T-helper 22 cell (primary cell): Measurements from ENCODE around the gene VENTX.
"Not testable (repeated sequence)": the region's sequence is repeated elsewhere in the genome, so short reads cannot be mapped to it uniquely, and the experiment has no call there.

Experiments
- DNase-seq: peaks from one replicate; pipeline ENCODE4 v3.0.0-alpha.2; 2020; ENCODE audit warnings: low read depth

The VENTX gene

GRCh38 chr10:133257489-133258065, 19.9 kb downstream of the VENTX start:
- no peak for DNase-seq

- DNase-seq: no peak
These were observed 20.6 kb downstream of the VENTX start for GRCh38 chr10:133258066-133258817.

DNA sequence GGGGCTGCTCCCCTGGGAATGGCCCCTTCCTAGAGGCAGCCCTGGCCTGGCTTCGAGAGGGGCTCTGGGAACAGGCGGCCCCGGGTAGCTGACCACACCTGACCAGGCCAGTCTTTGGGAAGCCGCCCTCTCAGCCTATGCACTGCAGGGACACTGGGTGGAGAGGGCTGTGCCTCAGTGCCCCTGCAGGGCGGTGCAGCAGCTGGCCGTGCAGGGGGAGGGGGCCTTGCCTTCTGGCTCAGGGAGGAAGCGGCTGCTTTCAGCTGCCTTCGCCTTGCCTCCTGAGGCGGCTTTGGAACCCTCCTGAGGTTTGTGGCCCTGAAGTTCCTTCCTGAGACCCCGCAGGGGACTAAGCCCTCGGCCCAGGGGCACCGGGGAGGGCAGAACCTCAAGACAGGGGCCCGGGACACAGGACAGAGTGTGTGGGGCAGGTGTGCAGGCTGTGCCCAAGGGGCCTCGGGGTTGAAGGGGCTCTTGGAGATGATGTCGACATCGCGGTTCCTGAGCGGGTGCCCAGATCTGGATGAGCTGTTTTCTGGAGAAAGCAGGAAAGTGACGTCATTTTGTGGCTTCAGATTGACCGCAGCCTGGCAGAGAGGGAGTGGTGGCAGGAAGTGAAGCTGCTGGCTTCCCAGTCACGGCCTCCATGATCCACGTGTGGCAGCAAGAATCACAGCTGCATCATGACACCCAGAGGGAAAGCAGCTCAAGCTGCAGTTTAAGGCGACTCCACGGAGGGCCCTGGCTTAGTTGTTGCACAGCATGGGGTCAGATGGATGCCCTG, 21.4 kb downstream of the VENTX start:
- peak; percentile 90 for DNase-seq

DNA sequence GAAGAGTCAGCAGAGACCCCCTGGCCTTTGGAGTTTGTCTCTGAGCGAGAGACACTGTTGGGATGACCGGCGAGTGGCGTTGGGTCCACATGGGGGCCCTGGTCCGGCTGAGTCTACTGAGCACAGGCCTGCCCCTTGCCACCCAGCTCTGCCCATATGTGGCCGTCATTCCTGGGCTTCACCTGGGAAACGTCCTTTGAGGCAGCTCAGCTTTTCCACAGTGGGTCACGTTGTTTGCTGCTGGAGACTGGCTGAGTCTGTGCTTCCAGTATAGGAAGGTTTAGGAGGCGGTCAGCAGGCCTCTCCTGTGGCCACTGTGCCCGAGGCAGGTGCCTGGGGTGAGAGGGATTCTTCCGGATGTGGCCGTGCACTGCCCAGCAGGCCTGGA, 21.9 kb downstream of the VENTX start:
- DNase-seq: no peak

GRCh38 chr10:133260895-133261725, 23.5 kb downstream of the VENTX start:
- peak; percentile 73 for DNase-seq

DNA sequence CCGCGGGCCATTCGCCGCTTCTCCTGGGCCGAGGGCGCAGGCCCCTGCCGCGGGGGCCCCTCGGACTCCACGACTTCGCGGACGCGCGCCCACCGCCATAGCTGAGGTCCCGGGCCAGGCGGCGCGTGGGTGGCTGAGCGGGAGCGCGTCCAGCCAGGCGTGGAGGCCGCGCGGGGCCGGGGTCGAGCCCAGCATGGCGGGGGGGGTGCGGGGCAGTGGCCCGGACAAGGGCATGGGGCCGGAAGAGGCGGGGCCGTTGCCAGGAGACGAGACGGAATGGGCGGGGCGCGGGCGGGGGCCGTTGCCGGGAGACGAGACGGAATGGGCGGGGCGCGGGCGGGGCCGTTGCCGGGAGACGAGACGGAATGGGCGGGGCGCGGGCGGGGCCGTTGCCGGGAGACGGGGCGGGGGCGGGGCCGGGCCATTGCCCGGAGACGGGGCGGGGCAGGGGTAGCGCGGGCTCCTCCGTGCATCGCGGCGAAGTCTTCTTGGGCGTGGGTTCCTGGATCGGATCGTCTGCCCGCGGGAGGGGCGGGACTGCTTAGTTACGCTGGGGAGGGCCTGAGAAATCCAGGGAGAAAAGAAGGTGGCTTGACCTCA, 24.2 kb downstream of the VENTX start:
- DNase-seq: peak; percentile 83

DNA sequence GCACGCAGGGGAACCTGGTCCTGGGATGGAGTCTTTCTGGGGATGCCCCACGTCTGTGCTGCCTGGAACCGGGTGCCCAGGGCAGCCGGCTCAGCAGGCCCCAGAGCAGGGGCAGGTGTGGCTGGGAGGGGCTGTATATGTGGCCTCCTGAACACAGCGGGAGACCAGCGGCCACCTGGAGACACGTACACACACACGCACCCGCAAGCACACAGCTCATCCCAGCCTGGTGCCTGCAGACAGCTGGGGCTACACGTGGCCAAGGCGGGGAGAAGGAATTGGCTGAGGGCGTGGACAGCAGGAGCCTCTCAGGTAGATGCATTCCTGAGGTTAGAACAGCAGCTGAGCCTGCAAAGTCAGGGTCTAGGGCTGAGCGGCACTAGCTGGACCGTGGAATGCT, 25.0 kb downstream of the VENTX start:
- DNase-seq: no peak

DNA sequence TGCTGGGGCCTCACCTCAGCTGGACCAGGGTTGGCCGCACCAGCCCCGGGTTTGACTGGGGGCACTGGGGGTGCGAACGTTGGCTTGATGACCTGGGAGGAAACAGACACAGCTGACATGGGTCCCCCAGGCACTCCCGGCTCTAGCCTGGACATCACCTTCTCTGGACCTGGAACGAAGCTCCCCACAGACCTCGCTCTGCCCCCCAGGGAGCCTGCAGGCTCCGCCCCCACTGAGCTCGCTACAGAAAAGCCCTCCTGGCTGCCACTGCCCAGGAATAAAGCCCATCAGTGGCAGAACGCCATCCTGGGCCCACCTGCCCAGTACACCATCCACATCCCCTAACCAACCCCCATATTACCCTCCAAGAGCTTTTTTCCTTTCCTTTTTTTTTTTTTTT, 26.0 kb downstream of the VENTX start:
- no peak for DNase-seq

DNA sequence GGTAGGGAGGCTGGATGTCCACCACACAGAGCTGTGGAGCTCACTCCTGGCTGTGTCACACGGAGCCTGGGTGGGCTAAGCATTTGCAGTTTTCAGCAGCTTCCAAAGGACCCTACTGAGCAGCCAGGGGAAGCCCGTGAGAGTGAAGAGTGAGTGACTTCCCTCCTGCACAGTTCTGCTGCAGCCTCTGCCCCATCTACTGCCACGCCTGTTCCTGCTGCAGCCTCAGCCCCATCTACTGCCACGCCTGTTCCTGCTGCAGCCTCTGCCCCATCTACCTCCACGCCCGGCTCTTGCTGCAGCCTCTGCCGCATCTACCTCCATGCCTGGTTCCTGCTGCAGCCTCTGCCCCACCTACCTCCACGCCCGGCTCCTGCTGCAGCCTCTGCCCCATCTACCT, 26.8 kb downstream of the VENTX start:
- DNase-seq: no peak

GRCh38 chr10:133265052-133265451, 27.4 kb downstream of the VENTX start:
- not testable (repeated sequence) for DNase-seq

GRCh38 chr10:133266056-133266795, 28.6 kb downstream of the VENTX start:
- DNase-seq: no peak

DNA sequence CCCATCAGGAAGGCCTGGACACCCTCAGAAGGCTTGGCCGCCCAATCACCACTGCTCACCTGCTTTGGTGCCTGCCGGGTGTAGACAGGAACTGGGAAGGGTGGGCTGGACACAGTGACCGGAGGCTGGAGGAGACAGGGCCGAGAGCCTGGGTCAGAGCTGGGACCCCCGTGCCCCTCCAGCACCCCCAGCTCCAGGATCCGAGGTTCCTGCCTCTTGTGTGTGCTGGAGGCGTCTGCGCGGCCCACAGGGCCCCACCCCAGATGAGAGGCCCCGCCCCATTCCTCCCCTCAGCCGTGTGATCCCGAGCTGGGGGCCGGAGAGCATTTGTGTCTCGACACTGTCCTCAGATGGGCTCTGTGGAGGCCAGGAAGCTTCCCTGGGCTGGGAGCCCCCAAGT, 29.6 kb downstream of the VENTX start:
- DNase-seq: no peak

GRCh38 chr10:133267829-133268228, 30.2 kb downstream of the VENTX start:
- DNase-seq: no peak

GRCh38 chr10:133268532-133268931, 30.9 kb downstream of the VENTX start:
- DNase-seq: no peak

GRCh38 chr10:133269367-133269766, 31.7 kb downstream of the VENTX start:
- no peak for DNase-seq

DNA sequence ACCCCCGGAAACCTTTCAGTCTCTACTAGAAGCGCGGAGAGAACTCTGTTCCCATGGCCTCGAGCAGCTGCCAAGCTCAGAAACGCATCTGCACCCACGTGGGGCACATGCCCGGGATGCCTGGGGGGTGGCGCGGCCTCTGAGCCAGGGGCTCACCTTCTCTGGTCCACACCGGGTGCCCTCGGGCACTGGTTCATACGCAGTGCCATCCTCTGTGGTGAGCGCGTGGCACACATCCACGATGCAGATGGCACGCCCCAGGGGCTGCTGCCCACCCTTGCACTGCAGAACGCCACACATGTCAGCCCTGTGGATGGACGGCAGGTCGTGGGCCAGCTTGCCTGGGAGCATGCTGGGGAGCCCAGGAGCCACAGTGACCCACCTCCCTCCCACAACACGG, 32.5 kb downstream of the VENTX start:
- DNase-seq: no peak

GRCh38 chr10:133270773-133271297, 33.2 kb downstream of the VENTX start:
- no peak for DNase-seq

DNA sequence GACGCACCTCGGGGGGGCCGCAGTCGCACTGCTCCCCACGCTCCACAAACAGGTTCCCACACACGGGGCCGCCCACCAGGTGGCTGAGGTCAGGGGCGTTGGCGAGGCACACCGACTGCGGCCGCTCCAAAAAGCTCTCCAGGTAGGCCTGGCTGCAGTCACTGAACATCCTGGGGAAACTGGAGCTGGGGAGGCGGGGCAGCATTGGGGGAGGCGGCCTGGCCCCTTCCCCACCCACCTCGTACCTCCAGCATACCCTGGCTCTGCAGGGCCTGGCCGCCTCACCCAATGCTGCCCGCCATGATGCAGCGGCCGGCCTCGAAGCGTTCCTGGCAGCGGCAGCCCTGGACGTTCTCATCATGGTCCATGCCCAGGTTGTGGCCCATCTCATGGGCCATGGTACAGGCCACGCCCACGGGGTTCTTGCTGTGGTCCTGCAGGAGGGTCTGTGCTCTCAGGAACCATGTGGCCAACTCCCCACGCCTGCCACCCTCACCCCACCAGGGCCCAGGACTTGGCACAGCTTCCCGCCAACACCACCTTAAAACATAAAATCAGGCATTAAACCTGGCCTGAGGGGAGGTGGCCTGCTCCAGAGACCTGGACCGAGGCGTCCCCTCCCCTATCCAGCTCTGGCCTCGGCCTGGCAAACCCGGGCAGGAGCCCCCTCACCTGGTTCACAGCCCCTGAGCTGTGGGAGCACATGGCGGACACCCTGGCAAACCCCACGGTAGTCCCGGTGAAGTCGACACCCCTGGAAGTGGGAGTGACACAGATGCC, 34.1 kb downstream of the VENTX start:
- DNase-seq: no peak

DNA sequence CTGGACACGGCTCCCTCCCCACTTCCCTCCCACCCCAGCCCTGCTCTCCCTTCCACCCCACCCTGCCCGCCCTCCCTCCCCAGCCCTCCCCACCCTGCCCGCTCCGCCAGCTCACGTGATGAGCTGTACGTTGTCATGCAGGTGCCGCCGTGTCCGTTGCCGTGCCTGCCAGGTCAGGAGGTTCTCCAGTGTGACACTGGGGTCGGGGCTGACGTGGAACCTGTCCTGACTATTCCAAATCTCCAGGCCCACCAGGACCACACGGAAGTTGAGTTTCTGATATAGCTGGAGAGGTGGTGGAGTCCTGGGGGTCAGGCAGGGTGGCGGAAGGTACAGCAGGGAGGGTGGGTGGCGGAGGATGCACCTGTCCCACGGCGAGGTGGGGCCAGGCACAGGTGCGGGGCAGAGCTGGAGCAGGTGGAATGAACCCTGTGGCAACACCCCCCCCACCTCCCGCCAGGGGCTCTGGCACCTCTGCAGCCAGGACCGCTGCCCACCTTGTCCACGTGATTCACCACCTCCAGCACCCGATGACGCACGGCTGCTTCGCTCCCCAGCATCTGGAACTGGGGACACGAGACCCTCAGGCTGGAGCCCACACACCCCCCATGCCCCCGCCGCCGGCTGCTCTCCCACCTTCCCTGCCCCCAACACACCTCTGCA, 34.8 kb downstream of the VENTX start:
- no peak for DNase-seq
